GM23248 (cell line): Measurements from ENCODE around the gene SCAPER.

ENCODE experiments used
- EZH2 ChIP-seq: fragments of 200-600 bp; sonication (generic); IDR thresholded peaks from 2 replicates; pipeline ENCODE4 v1.6.1; 2018; ENCODE audit warnings: antibody characterized with exemption, mild to moderate bottlenecking; ENCODE audit not compliant: insufficient read depth, poor library complexity, severe bottlenecking
- EZH2phosphoT487 ChIP-seq: fragments of 200-600 bp; sonication (generic); IDR thresholded peaks from 2 replicates; pipeline ENCODE4 v1.6.1; 2018; ENCODE audit warnings: antibody characterized with exemption, moderate library complexity, mild to moderate bottlenecking, low read depth; ENCODE audit not compliant: insufficient read depth

GRCh38 chr15:76381366-76381765 lies 523.8 kb downstream of the SCAPER start:
- TF ChIP-seq EZH2 (no peak), EZH2phosphoT487 (no peak)
